HCT116 (cell line): ENCODE measurements around the gene UQCR11. TPM values are rescaled to one million over a fixed set of nuclear protein-coding genes. Genes with fewer than 3 reads are reported as not detected.
A peak's percentile ranks its signal among the peaks of the same experiment; 100 is the strongest.

ENCODE experiments used
- ATAC-seq: fragments of 200-7000 bp; cut with Tn5 transposase; 2 replicates; pipeline ENCODE4 v1.9.1; 2020; ENCODE audit warnings: mild to moderate bottlenecking, moderate library complexity
- BruUV-seq: library from RNA; stranded (reverse); fragments of 400-500 nt; replicated peaks from 2 replicates; lab custom pipeline; 2021; lab: Mats Ljungman, UMichigan
- CTCF ChIA-PET: fragments of 300-600 bp; sonication (Branson Sonifier 250); formaldehyde crosslinking; loops from one replicate; lab custom pipeline; 2021; ENCODE audit warnings: antibody characterized with exemption; lab: Charles Lee
- POLR2A ChIA-PET: fragments of 300-600, 350-600 bp; sonication (Branson Sonifier 250); formaldehyde crosslinking; loops from one replicate; lab custom pipeline; 2021; ENCODE audit warnings: antibody characterized with exemption; lab: Charles Lee
- RAD21 ChIA-PET, 2 experiments: fragments of 300-600 bp; sonication (Branson Sonifier 250); formaldehyde crosslinking; loops; one replicate each; lab custom pipeline; 2023; ENCODE audit warnings: low total read pairs in 2 of 2; ENCODE audit not compliant: uncharacterized antibody in 2 of 2, unreplicated experiment in 2 of 2, low non-redundant PET in 1 of 2; lab: Charles Lee
- DNase-seq: peaks from one replicate; pipeline ENCODE4 v3.0.0-alpha.2; 2010; ENCODE audit warnings: low read depth, low spot score
- H2AFZ ChIP-seq: fragments of 200-600 bp; shearing (Covaris generic), sonication (generic); 2 replicates; pipeline ENCODE4 v1.6.1; 2017; ENCODE audit warnings: low read depth, mixed run types, mixed read lengths, antibody characterized with exemption, low read length; ENCODE audit not compliant: poor library complexity, severe bottlenecking
- H3K27ac ChIP-seq: 2 replicates; pipeline ENCODE4 v1.5.1; 2012; ENCODE audit warnings: low read depth, low read length
- H3K27me3 ChIP-seq: fragments of 200-600 bp; sonication (generic); 2 replicates; pipeline ENCODE4 v1.6.1; 2016; ENCODE audit warnings: mixed run types, low read length, mixed read lengths; ENCODE audit not compliant: insufficient read depth
- H3K36me3 ChIP-seq, 2 experiments: fragments of 200-500 bp in 1 of 2; fragments of 200-600 bp in 1 of 2; sonication (Bioruptor generic) in 1 of 2; sonication (generic) in 1 of 2; 2 replicates each; pipeline versions ENCODE4 v1.5.1 to v1.6.1; 2014 to 2016; ENCODE audit warnings: low read length in 2 of 2, inconsistent platforms in 1 of 2, mixed read lengths in 1 of 2, mixed run types in 1 of 2; ENCODE audit not compliant: insufficient read depth in 2 of 2, control insufficient read depth in 1 of 2
- H3K4me1 ChIP-seq, 2 experiments: fragments of 200-600 bp in 1 of 2; sonication (generic) in 1 of 2; 2 replicates each; pipeline versions ENCODE4 v1.5.1 to v1.6.1; 2012 to 2017; ENCODE audit warnings: low read length in 2 of 2, inconsistent platforms in 1 of 2, mild to moderate bottlenecking in 1 of 2, mixed read lengths in 1 of 2, mixed run types in 1 of 2, moderate library complexity in 1 of 2; ENCODE audit not compliant: insufficient read depth in 2 of 2, control insufficient read depth in 1 of 2
- H3K4me2 ChIP-seq: fragments of 200-600 bp; sonication (generic); 2 replicates; pipeline ENCODE4 v1.6.1; 2017; ENCODE audit warnings: mixed run types, low read length, mixed read lengths
- H3K4me3 ChIP-seq, 2 experiments: fragments of 200-600 bp in 1 of 2; sonication (generic) in 1 of 2; replicated peaks in 1 of 2; 2 replicates each; pipeline ENCODE4 v1.5.1; 2011 to 2016; ENCODE audit warnings: low read length in 2 of 2, control low read depth in 1 of 2, low read depth in 1 of 2, mild to moderate bottlenecking in 1 of 2, mixed read lengths in 1 of 2, mixed run types in 1 of 2
- H3K79me2 ChIP-seq: fragments of 200-600 bp; sonication (generic); 2 replicates; pipeline ENCODE4 v1.6.1; 2017; ENCODE audit warnings: mild to moderate bottlenecking, mixed run types, low read length, moderate library complexity, mixed read lengths; ENCODE audit not compliant: insufficient read depth
- H3K9ac ChIP-seq: fragments of 200-600 bp; sonication (generic); 2 replicates; pipeline ENCODE4 v1.6.1; 2016; ENCODE audit warnings: low read length, mixed read lengths
- H3K9me2 ChIP-seq: fragments of 200-600 bp; sonication (generic), shearing (Covaris generic); 2 replicates; pipeline ENCODE4 v1.6.1; 2017; ENCODE audit warnings: mixed run types, mild to moderate bottlenecking, moderate library complexity; ENCODE audit not compliant: insufficient read depth
- H3K9me3 ChIP-seq, 2 experiments: fragments of 200-500 bp in 1 of 2; fragments of 200-600 bp in 1 of 2; sonication (Bioruptor generic) in 1 of 2; sonication (generic) in 1 of 2; 2 replicates each; pipeline ENCODE4 v1.6.1; 2014 to 2017; ENCODE audit warnings: low read length in 2 of 2, mixed read lengths in 2 of 2, inconsistent platforms in 1 of 2, low read depth in 1 of 2, mild to moderate bottlenecking in 1 of 2, mixed run types in 1 of 2, moderate library complexity in 1 of 2; ENCODE audit not compliant: control insufficient read depth in 1 of 2, insufficient read depth in 1 of 2
- H4K20me1 ChIP-seq: fragments of 200-600 bp; sonication (generic), shearing (Covaris generic); 2 replicates; pipeline ENCODE4 v1.6.1; 2017; ENCODE audit warnings: mixed run types, mild to moderate bottlenecking, moderate library complexity; ENCODE audit not compliant: insufficient read depth
- CBX3 ChIP-seq: IDR thresholded peaks from 2 replicates; pipeline ENCODE4 v1.6.1; 2012; ENCODE audit warnings: low read depth
- CEBPB ChIP-seq: IDR thresholded peaks from 2 replicates; pipeline ENCODE4 v1.6.1; 2012; ENCODE audit warnings: low read depth
- EGR1 ChIP-seq: IDR thresholded peaks from 2 replicates; pipeline ENCODE4 v1.6.1; 2012; ENCODE audit warnings: low read depth
- EZH2phosphoT487 ChIP-seq: fragments of 200-600 bp; IDR thresholded peaks from 2 replicates; pipeline ENCODE4 v1.6.1; 2018; ENCODE audit warnings: antibody characterized with exemption, borderline replicate concordance
- FOSL1 ChIP-seq: IDR thresholded peaks from 2 replicates; pipeline ENCODE4 v1.6.1; 2012; ENCODE audit warnings: low read depth
- JUND ChIP-seq: IDR thresholded peaks from 2 replicates; pipeline ENCODE4 v1.6.1; 2012
- SIN3A ChIP-seq: IDR thresholded peaks from 2 replicates; pipeline ENCODE4 v1.6.1; 2012; ENCODE audit warnings: low read depth
- SP1 ChIP-seq: IDR thresholded peaks from 2 replicates; pipeline ENCODE4 v1.6.1; 2012; ENCODE audit warnings: low read depth
- SRF ChIP-seq: IDR thresholded peaks from 2 replicates; pipeline ENCODE4 v1.6.1; 2012; ENCODE audit warnings: low read depth
- TCF7L2 ChIP-seq: IDR thresholded peaks from 2 replicates; pipeline ENCODE4 v1.7.0; 2011; ENCODE audit warnings: borderline replicate concordance, inconsistent platforms; ENCODE audit not compliant: insufficient read depth, insufficient read length; ENCODE audit errors: extremely low read depth
- YY1 ChIP-seq: IDR thresholded peaks from 2 replicates; pipeline ENCODE4 v1.6.1; 2011; ENCODE audit warnings: low read length, low read depth, moderate library complexity, mild to moderate bottlenecking; ENCODE audit not compliant: insufficient replicate concordance; ENCODE audit errors: extremely low read depth
- intact Hi-C: fragments of 100-400 bp; cut with micrococcal nuclease; formaldehyde crosslinking; loops from 2 replicates; pipeline ENCODE4 v1.10.0; 2022
- total RNA-seq: library from RNA; stranded (reverse); gene quantifications from one replicate; pipeline ENCODE4 v1.2.1, GENCODE V29; 2021; ENCODE audit not compliant: unreplicated experiment
- TF ChIP-seq, protein P1 (sequence below): IDR thresholded peaks from 2 replicates; pipeline ENCODE4 v1.6.1; 2012; ENCODE audit warnings: low read depth

Gene UQCR11
- total RNA-seq, 1 experiment from 2014 or later: 303 TPM

DNA sequence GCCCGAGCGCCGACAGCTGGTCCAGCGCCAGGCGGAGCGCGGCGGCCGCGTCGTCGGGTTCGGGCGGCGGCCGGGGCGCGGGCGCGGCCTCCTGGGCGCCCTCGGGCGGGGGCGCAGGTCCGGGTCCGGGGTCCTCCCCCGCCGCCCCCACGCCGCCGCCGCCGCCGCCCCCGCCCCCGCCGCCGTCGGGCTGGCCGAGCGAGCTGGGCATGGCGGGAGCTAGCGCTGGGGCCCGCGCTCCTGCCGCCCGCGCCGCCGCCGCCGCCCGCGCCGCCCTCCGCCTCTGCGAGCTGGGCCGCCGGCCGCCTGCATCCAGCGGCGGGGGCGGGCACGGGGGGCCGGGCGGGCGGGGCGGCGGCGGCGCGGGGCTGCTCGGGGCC is 37.4 kb downstream of the UQCR11 start:
- Histone ChIP-seq H3K9ac (no peak overlapping the region), H3K9me3 (no peaks in the 10 kb centered on the region), H3K36me3 (0 out of 4 replicates have a peak, but pooled peaks cover 0 to 3% of the 10 kb centered on the region in 2 experiments), H2AFZ (no peak overlapping the region), H3K4me2 (no peak overlapping the region), H3K4me1 (peaks cover 13 to 14% of the 10 kb centered on the region in 2 experiments; a peak in 3 of 4 replicates), H4K20me1 (no peaks in the 10 kb centered on the region), H3K79me2 (peaks cover 45% of the 10 kb centered on the region), H3K27me3 (no peaks in the 10 kb centered on the region), H3K27ac (peak overlapping the region; percentile 88; the same call in 1 of the 2 replicates), H3K9me2 (no peaks in the 10 kb centered on the region), H3K4me3 (peak overlapping the region in 1 of 2 experiments; percentile 65; a peak in 2 of 4 replicates)
- peak; percentile 33 for ATAC-seq
- CTCF ChIA-PET: no interaction called here
- TF ChIP-seq YY1 (no peak), FOSL1 (no peak), CEBPB (no peak), SP1 (no peak), EZH2phosphoT487 (no peak), SRF (no peak), JUND (no peak), EGR1 (no peak), TCF7L2 (no peak), SIN3A (no peak), CBX3 (no peak)
- TF ChIP-seq, protein P1, sequence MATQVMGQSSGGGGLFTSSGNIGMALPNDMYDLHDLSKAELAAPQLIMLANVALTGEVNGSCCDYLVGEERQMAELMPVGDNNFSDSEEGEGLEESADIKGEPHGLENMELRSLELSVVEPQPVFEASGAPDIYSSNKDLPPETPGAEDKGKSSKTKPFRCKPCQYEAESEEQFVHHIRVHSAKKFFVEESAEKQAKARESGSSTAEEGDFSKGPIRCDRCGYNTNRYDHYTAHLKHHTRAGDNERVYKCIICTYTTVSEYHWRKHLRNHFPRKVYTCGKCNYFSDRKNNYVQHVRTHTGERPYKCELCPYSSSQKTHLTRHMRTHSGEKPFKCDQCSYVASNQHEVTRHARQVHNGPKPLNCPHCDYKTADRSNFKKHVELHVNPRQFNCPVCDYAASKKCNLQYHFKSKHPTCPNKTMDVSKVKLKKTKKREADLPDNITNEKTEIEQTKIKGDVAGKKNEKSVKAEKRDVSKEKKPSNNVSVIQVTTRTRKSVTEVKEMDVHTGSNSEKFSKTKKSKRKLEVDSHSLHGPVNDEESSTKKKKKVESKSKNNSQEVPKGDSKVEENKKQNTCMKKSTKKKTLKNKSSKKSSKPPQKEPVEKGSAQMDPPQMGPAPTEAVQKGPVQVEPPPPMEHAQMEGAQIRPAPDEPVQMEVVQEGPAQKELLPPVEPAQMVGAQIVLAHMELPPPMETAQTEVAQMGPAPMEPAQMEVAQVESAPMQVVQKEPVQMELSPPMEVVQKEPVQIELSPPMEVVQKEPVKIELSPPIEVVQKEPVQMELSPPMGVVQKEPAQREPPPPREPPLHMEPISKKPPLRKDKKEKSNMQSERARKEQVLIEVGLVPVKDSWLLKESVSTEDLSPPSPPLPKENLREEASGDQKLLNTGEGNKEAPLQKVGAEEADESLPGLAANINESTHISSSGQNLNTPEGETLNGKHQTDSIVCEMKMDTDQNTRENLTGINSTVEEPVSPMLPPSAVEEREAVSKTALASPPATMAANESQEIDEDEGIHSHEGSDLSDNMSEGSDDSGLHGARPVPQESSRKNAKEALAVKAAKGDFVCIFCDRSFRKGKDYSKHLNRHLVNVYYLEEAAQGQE: no peak
- POLR2A ChIA-PET: no interaction called here
- intact Hi-C loops: no loop called here
- RAD21 ChIA-PET: no interaction called here
- no TSS peak for BruUV-seq
- DNase-seq: no peak
